Suprapubic skin (tissue), 4 donors: Measurements from ENCODE around the gene PRR15L.

Experiments used
- CTCF ChIP-seq, 2 donors: fragments of 200-600 bp in 1 of 2; fragments of 450-650 bp in 1 of 2; sonication (generic) in 1 of 2; IDR thresholded peaks; one replicate each; pipeline ENCODE4 v1.5.1; 2016 to 2019; ENCODE audit warnings: antibody characterized with exemption in 2 of 2, mild to moderate bottlenecking in 1 of 2, moderate library complexity in 1 of 2
- EP300 ChIP-seq: sonication (generic); formaldehyde crosslinking; IDR thresholded peaks from one replicate; pipeline ENCODE4 v1.6.1; 2017; ENCODE audit warnings: antibody characterized with exemption
- POLR2AphosphoS5 ChIP-seq, 3 donors: sonication (generic); formaldehyde crosslinking; IDR thresholded peaks; one replicate each; pipeline ENCODE4 v1.6.1; 2017; ENCODE audit warnings: antibody characterized with exemption in 3 of 3

GRCh38 chr17:47953909-47954308 is 3.8 kb downstream of the PRR15L start:
- TF ChIP-seq POLR2AphosphoS5 (IDR thresholded peaks at IDR 0.05): no peak
- TF ChIP-seq EP300: no peak
- TF ChIP-seq CTCF (IDR thresholded peaks at IDR 0.05): no peak
